Measurements from ENCODE around the gene PFAS.

GRCh38 chr17:8267480-8268147, 18.5 kb downstream of the PFAS start:
- TF ChIP-seq EP300 (IDR thresholded peaks at IDR 0.05; ENCODE audit: borderline replicate concordance in 1 of 2, low read depth in 2 of 2, low read length in 2 of 2): no peak
- no peak for TF ChIP-seq RAD21 (IDR thresholded peaks at IDR 0.05 in 1 of 2, conservative IDR thresholded peaks at IDR 0.05 in 1 of 2; ENCODE audit: low read depth in 2 of 2, low read length in 2 of 2)
- TF ChIP-seq SIX5 (IDR thresholded peaks at IDR 0.05; ENCODE audit: low read depth, low read length): no peak
- no peak for TF ChIP-seq BACH1 (IDR thresholded peaks at IDR 0.05; ENCODE audit: low read length)
- TF ChIP-seq POLR2AphosphoS5 (IDR thresholded peaks at IDR 0.05; ENCODE audit: low read depth, low read length): no peak
- TF ChIP-seq EZH2 (IDR thresholded peaks at IDR 0.05; ENCODE audit: low read depth, low read length, severe bottlenecking): no peak
- TF ChIP-seq SP2 (IDR thresholded peaks at IDR 0.05; ENCODE audit: low read length): no peak
- no peak for TF ChIP-seq KDM4A (IDR thresholded peaks at IDR 0.05; ENCODE audit: low read depth, low read length, severe bottlenecking)
- no peak for TF ChIP-seq CHD2 (IDR thresholded peaks at IDR 0.05; ENCODE audit: low read length)
- TF ChIP-seq JUN (IDR thresholded peaks at IDR 0.05; ENCODE audit: low read depth, low read length): no peak
- no peak for TF ChIP-seq CTCF (IDR thresholded peaks at IDR 0.05; ENCODE audit: control extremely low read depth in 1 of 3, insufficient read depth in 1 of 3, low read depth in 1 of 3, low read length in 3 of 3)
- no peak for TF ChIP-seq HDAC2 (IDR thresholded peaks at IDR 0.05; ENCODE audit: borderline replicate concordance in 1 of 2, low read depth in 2 of 2, low read length in 2 of 2)
- TF ChIP-seq ASH2L (IDR thresholded peaks at IDR 0.05; ENCODE audit: low read length): no peak
- TF ChIP-seq TAF1 (IDR thresholded peaks at IDR 0.05; ENCODE audit: low read depth, low read length): no peak
